Thymus (tissue), 11 donors: ENCODE results near the gene TNFRSF4. TPM values are rescaled to one million over a fixed set of nuclear protein-coding genes. Genes with fewer than 3 reads are reported as not detected.

ENCODE experiments used
- DNase-seq, 9 donors: peaks; one replicate each; pipeline ENCODE4 v3.0.0-alpha.2; 2013; ENCODE audit warnings: low spot score in 9 of 9, low read depth in 6 of 9, missing footprints in 1 of 9
- H3K27ac ChIP-seq, 2 donors: one replicate each; pipeline ENCODE4 v1.5.1; 2013; ENCODE audit warnings: control low read depth in 1 of 2, low read depth in 1 of 2, low read length in 1 of 2, mild to moderate bottlenecking in 1 of 2, moderate library complexity in 1 of 2
- H3K27me3 ChIP-seq, 2 donors: one replicate each; pipeline ENCODE4 v1.5.1; 2013; ENCODE audit warnings: low read length in 1 of 2; ENCODE audit not compliant: control insufficient read depth in 2 of 2, insufficient read depth in 1 of 2
- H3K36me3 ChIP-seq, 2 donors: one replicate each; pipeline ENCODE4 v1.5.1; 2013; ENCODE audit warnings: low read length in 1 of 2, mild to moderate bottlenecking in 1 of 2, moderate library complexity in 1 of 2; ENCODE audit not compliant: control insufficient read depth in 2 of 2, insufficient read depth in 2 of 2
- H3K4me1 ChIP-seq, 2 donors: one replicate each; pipeline ENCODE4 v1.5.1; 2013; ENCODE audit warnings: low read length in 2 of 2; ENCODE audit not compliant: control insufficient read depth in 2 of 2, insufficient read depth in 2 of 2
- H3K4me3 ChIP-seq, 2 donors: one replicate each; pipeline ENCODE4 v1.5.1; 2013; ENCODE audit warnings: low read length in 2 of 2, control low read depth in 1 of 2, mild to moderate bottlenecking in 1 of 2
- H3K9me3 ChIP-seq, 2 donors: one replicate each; pipeline ENCODE4 v1.5.1; 2013; ENCODE audit warnings: low read length in 1 of 2, mild to moderate bottlenecking in 1 of 2; ENCODE audit not compliant: control insufficient read depth in 2 of 2, insufficient read depth in 1 of 2
- WGBS: extraction: QIAGEN DNeasy Blood & Tissue Kit; methylation state at CpG from one replicate; pipeline ENCODE4 v1.1.7; 2013; 5-methylcytosine and 5-hydroxymethylcytosine counted together
- polyA plus RNA-seq: library from polyadenylated mRNA; stranded (reverse); fragments of 200-250 nt; gene quantifications from one replicate; pipeline ENCODE4 v1.2.3, GENCODE V29; 2013
- total RNA-seq: library from RNA; stranded (reverse); fragments of 120-200 nt; gene quantifications from one replicate; pipeline ENCODE4 v1.2.4, GENCODE V29; 2013
- donor health status: healthy.

The TNFRSF4 gene
- total and polyA plus RNA-seq, 2 donors = 12.7 to 18.8 TPM

GRCh38 chr1:1217621-1218523 is 3.9 kb upstream of the TNFRSF4 start:
- no peak overlapping the region for H3K4me3 ChIP-seq
- no peak for DNase-seq
- H3K27ac ChIP-seq = peak overlapping the region in 1 of 2 donors; percentile 41
- H3K36me3 ChIP-seq = peaks cover 60 to 65% of the 10 kb centered on the region in 2 donors
- 97% methylated on average over 52 of the region's 52 CpGs for WGBS
- peaks cover 0 to 4% of the 10 kb centered on the region in 2 donors for H3K9me3 ChIP-seq
- H3K27me3 ChIP-seq = peaks cover 0 to 17% of the 10 kb centered on the region in 2 donors
- H3K4me1 ChIP-seq = peaks cover 14 to 45% of the 10 kb centered on the region in 2 donors

GRCh38 chr1:1216770-1217620 is 3.0 kb upstream of the TNFRSF4 start:
- H3K9me3 ChIP-seq = peaks cover 0 to 4% of the 10 kb centered on the region in 2 donors
- H3K4me1 ChIP-seq = peaks cover 17 to 50% of the 10 kb centered on the region in 2 donors
- peaks cover 52 to 56% of the 10 kb centered on the region in 2 donors for H3K36me3 ChIP-seq
- H3K4me3 ChIP-seq = no peak overlapping the region
- H3K27ac ChIP-seq = no peak overlapping the region
- no peak for DNase-seq
- WGBS = 94% methylated on average over 74 of the region's 74 CpGs
- H3K27me3 ChIP-seq = peaks cover 0 to 22% of the 10 kb centered on the region in 2 donors

- H3K27me3 ChIP-seq = peaks cover 2 to 27% of the 10 kb centered on the region in 2 donors
- no peak for DNase-seq
- H3K4me3 ChIP-seq = no peak overlapping the region
- H3K36me3 ChIP-seq = peaks cover 44 to 48% of the 10 kb centered on the region in 2 donors
- WGBS = 88% methylated on average over 21 of the region's 21 CpGs
- H3K9me3 ChIP-seq = peaks cover 0 to 4% of the 10 kb centered on the region in 2 donors
- peaks cover 17 to 54% of the 10 kb centered on the region in 2 donors for H3K4me1 ChIP-seq
- no peak overlapping the region for H3K27ac ChIP-seq
Observed at GRCh38 chr1:1215881-1216605, 2.1 kb upstream of the TNFRSF4 start.

GRCh38 chr1:1215080-1215676 is 1.2 kb upstream of the TNFRSF4 start:
- DNase-seq = no peak
- H3K36me3 ChIP-seq = peaks cover 36 to 39% of the 10 kb centered on the region in 2 donors
- H3K27me3 ChIP-seq = peaks cover 2 to 35% of the 10 kb centered on the region in 2 donors
- 68% methylated on average over 11 of the region's 11 CpGs for WGBS
- H3K9me3 ChIP-seq = peaks cover 0 to 4% of the 10 kb centered on the region in 2 donors
- H3K27ac ChIP-seq = peak overlapping the region; percentile 3 to 51
- no peak overlapping the region for H3K4me3 ChIP-seq
- peaks cover 17 to 55% of the 10 kb centered on the region in 2 donors for H3K4me1 ChIP-seq

DNA sequence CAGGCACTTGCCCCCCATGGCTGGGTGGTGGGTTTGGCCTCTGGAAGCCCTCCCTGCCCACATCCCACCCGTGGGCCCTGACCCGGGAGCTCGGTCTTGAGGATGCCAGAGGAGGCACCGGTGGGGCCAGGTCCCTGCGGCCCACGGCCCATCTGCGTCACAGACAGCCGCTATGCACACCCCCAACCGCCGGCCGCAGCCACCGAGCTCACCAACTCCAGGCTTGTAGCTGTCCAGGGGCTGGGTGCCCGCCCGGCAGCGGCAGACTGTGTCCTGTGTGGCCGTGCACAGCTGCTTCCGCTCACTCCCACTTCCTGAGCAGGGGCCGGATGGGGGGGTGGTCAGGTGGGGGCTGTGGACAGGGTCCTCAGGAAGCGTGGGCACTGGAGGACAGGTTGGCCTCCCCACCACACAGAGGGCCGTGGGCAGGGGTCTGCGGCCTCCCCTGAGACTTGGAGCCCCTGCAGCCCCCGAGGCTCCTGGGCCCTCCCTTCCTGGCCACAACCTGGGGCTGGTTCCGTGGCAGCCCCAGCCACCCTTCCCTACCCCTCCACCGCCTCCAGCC is 1.1 kb downstream of the TNFRSF4 start:
- peak overlapping the region in 1 of 2 donors; percentile 33 for H3K27ac ChIP-seq
- peaks cover 22 to 69% of the 10 kb centered on the region in 2 donors for H3K4me1 ChIP-seq
- DNase-seq = peak in 1 of 9 donors; percentile 34
- H3K9me3 ChIP-seq = peaks cover 0 to 4% of the 10 kb centered on the region in 2 donors
- H3K27me3 ChIP-seq = peaks cover 8 to 58% of the 10 kb centered on the region in 2 donors
- peaks cover 16 to 17% of the 10 kb centered on the region in 2 donors for H3K36me3 ChIP-seq
- H3K4me3 ChIP-seq = peak overlapping the region; percentile 20
- WGBS = 4% methylated on average over 24 of the region's 24 CpGs

DNA sequence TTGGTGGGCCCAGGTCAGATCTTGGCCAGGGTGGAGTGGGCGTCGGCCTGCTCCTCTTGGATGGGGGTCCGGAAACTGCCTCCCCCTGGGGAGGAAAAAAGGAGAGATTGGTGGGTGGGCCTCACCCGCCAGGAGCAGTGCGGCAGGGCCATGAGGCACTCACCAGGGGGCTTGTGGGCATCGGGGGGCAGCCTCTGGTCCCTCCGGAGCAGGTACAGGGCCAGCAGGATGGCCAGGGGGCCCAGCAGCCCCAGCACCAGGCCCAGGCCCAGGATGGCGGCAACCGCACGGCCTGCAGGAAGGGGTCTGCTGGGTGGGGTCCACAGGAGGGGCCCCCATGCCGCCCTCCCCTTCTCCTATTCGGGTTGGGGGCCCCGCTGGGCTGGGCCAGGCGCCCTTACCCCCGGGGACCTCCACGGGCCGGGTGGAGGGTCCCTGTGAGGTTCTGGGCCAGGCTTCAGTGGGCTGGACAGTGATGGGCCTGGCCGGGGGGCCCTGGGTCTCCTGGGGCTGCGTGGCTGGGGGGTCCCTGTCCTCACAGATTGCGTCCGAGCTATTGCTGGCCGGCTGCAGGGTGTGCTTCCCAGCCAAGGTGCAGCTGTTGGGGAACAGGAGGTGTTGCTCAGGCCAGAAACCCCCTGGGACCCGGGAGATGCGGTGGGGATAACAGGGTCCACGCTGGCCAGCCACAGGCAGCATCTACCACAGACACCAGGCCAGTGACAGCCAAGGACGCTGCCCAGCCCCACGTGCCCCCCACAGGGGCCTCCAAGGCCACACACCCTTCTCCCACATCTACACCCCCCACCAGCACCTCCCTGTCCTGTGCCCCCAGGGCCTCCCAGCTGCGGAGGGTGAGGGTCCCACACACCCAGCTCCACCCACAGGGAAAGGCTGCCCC is 2.2 kb downstream of the TNFRSF4 start:
- peaks cover 5 to 10% of the 10 kb centered on the region in 2 donors for H3K36me3 ChIP-seq
- DNase-seq = no peak
- H3K27ac ChIP-seq = no peak overlapping the region
- H3K4me3 ChIP-seq = no peak overlapping the region
- peaks cover 15 to 66% of the 10 kb centered on the region in 2 donors for H3K27me3 ChIP-seq
- peaks cover 22 to 69% of the 10 kb centered on the region in 2 donors for H3K4me1 ChIP-seq
- H3K9me3 ChIP-seq = no peaks in the 10 kb centered on the region
- WGBS = 90% methylated on average over 28 of the region's 28 CpGs

GRCh38 chr1:1210726-1211540 is 3.0 kb downstream of the TNFRSF4 start:
- WGBS = 96% methylated on average over 31 of the region's 31 CpGs
- Histone ChIP-seq H3K27me3 (peaks cover 24 to 74% of the 10 kb centered on the region in 2 donors), H3K4me1 (peaks cover 22 to 65% of the 10 kb centered on the region in 2 donors), H3K36me3 (peaks cover 0 to 4% of the 10 kb centered on the region in 2 donors), H3K9me3 (no peaks in the 10 kb centered on the region), H3K27ac (no peak overlapping the region), H3K4me3 (no peak overlapping the region)
- DNase-seq = no peak
